Measurements from ENCODE around the gene KRT17.

DNA sequence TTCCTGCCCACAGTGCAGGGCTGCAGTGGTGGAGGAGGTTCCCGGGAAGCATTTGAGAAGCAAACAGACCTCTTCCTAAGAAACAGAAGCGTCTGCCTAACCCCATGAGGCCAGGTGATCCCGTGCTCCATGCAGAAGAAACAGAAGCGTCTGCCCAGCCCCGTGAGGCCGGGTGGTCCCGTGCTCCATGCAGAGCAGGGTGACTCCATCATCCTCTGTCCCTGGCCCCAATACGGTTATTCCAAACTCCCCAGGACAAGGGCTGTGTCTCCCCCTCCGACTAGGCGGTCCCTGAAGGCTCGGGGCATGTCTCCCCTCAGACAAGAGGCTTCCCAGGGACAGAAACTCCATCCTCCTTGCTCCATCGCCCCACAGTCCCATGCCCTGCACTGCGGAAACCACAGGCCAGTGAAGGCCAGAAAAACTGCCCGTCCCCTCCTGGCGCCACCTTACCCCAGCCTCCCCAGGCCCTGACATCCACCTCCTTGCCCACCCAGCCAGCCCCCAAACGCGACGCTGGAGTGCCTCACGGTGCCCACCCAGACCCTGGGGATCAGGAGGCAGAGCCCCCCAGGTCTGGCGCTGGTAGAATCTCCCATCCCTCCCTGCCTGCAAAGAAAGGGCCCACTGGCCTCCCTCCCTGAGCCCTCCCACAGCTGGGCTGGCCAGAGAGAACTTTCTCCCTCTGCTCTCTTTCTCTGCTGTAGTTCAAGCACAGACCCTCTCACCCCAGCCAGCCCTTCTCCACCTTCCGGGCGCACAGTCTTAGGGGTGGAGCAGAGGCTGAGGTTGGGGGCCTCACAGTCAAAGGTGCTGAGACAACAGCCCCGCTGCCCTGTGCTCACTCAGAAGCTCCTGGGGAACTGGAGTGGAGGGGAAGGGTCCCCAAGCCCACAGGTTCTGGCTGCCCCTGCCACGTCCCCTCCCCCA, 30.6 kb upstream of the KRT17 start:
- no peak for TF ChIP-seq POLR2A (IDR thresholded peaks at IDR 0.05; ENCODE audit: low read length)
- no peak for TF ChIP-seq GATA1 (IDR thresholded peaks at IDR 0.05; ENCODE audit: low read depth, low read length)

Data from erythroblast (primary cell).